PC-9 (cell line): Measurements from ENCODE around the gene CAT. TPM values are rescaled to one million over a fixed set of nuclear protein-coding genes. Genes with fewer than 3 reads are reported as not detected.

Experiments used
- BruUV-seq: library from RNA; stranded (reverse); fragments of 400-500 nt; replicated peaks from 2 replicates; lab custom pipeline; 2021; lab: Mats Ljungman, UMichigan
- CTCF ChIA-PET: fragments of 300-600 bp; sonication (Branson Sonifier 250); formaldehyde crosslinking; loops from one replicate; lab custom pipeline; 2022; ENCODE audit warnings: antibody characterized with exemption; lab: Charles Lee
- POLR2A ChIA-PET: fragments of 300-600 bp; sonication (Branson Sonifier 250); formaldehyde crosslinking; loops from one replicate; lab custom pipeline; 2022; ENCODE audit warnings: antibody characterized with exemption; ENCODE audit not compliant: unreplicated experiment; lab: Charles Lee
- DNase-seq, 2 experiments: peaks; one replicate each; pipeline versions ENCODE4 v3.0.0 to v3.0.0-alpha.2; 2015 to 2022; ENCODE audit warnings: mixed read lengths in 1 of 2
- H2AFZ ChIP-seq: fragments of 200-600 bp; sonication (generic); 2 replicates; pipeline ENCODE4 v1.8.1; 2017; ENCODE audit warnings: antibody characterized with exemption
- H3F3A ChIP-seq: fragments of 200-600 bp; sonication (generic); 2 replicates; pipeline ENCODE4 v1.8.1; 2017; ENCODE audit warnings: antibody characterized with exemption, mild to moderate bottlenecking, low read depth; ENCODE audit not compliant: insufficient read depth
- H3K27ac ChIP-seq: fragments of 200-600 bp; sonication (generic); 2 replicates; pipeline ENCODE4 v1.6.1; 2016; ENCODE audit warnings: mixed run types
- H3K27me3 ChIP-seq: fragments of 200-600 bp; sonication (generic); 2 replicates; pipeline ENCODE4 v1.6.1; 2016; ENCODE audit warnings: low read depth, mixed run types; ENCODE audit not compliant: insufficient read depth
- H3K36me3 ChIP-seq: fragments of 200-600 bp; sonication (generic); 2 replicates; pipeline ENCODE4 v1.6.1; 2016; ENCODE audit warnings: low read depth, mixed run types
- H3K4me1 ChIP-seq: fragments of 200-600 bp; sonication (generic); replicated peaks from 2 replicates; pipeline ENCODE4 v1.6.1; 2016; ENCODE audit warnings: mixed run types; ENCODE audit not compliant: insufficient read depth
- H3K4me2 ChIP-seq: fragments of 200-600 bp; sonication (generic); 2 replicates; pipeline ENCODE4 v1.6.1; 2017; ENCODE audit warnings: mixed run types
- H3K4me3 ChIP-seq: fragments of 200-600 bp; sonication (generic); 2 replicates; pipeline ENCODE4 v1.6.1; 2016; ENCODE audit warnings: mixed run types
- H3K79me2 ChIP-seq: fragments of 200-600 bp; sonication (generic); 2 replicates; pipeline ENCODE4 v1.6.1; 2017; ENCODE audit warnings: low read depth, mixed run types
- H3K9me2 ChIP-seq: fragments of 200-600 bp; sonication (generic); 2 replicates; pipeline ENCODE4 v1.8.1; 2017; ENCODE audit warnings: mild to moderate bottlenecking; ENCODE audit not compliant: insufficient read depth
- H3K9me3 ChIP-seq: fragments of 200-600 bp; sonication (generic); 2 replicates; pipeline ENCODE4 v1.8.1; 2016; ENCODE audit warnings: low read depth; ENCODE audit not compliant: insufficient read depth
- H4K20me1 ChIP-seq: fragments of 200-600 bp; sonication (generic); 2 replicates; pipeline ENCODE4 v1.8.1; 2017; ENCODE audit not compliant: insufficient read depth
- CTCF ChIP-seq: fragments of 200-600 bp; sonication (generic); conservative IDR thresholded peaks from 2 replicates; pipeline ENCODE4 v1.6.1; 2017; ENCODE audit warnings: mixed run types, antibody characterized with exemption, mild to moderate bottlenecking, moderate library complexity
- EZH2 ChIP-seq: fragments of 200-600 bp; sonication (generic); IDR thresholded peaks from 2 replicates; pipeline ENCODE4 v1.8.0; 2017; ENCODE audit warnings: antibody characterized with exemption, low read depth
- intact Hi-C: fragments of 100-400 bp; cut with micrococcal nuclease; formaldehyde crosslinking; loops from one replicate; pipeline ENCODE4 v1.10.0; 2022; ENCODE audit not compliant: unreplicated experiment
- total RNA-seq: library from RNA; stranded (reverse); gene quantifications from 2 replicates; pipeline ENCODE4 v1.2.3, GENCODE V29; 2021

Gene CAT
- total RNA-seq, 1 experiment from 2014 or later: 63.4 TPM

GRCh38 chr11:34488855-34489557 is 50.3 kb downstream of the CAT start:
- no peaks in the 10 kb centered on the region for H3F3A ChIP-seq
- H3K4me1 ChIP-seq: no peaks in the 10 kb centered on the region
- CTCF ChIA-PET: no interaction called here
- no peak overlapping the region for H3K4me3 ChIP-seq
- H3K36me3 ChIP-seq: no peaks in the 10 kb centered on the region
- no peaks in the 10 kb centered on the region for H4K20me1 ChIP-seq
- no peak for DNase-seq
- no peak overlapping the region for H3K27ac ChIP-seq
- H3K9me3 ChIP-seq: no peaks in the 10 kb centered on the region
- no peaks in the 10 kb centered on the region for H3K9me2 ChIP-seq
- no TSS peak for BruUV-seq
- TF ChIP-seq CTCF (no peak), EZH2 (no peak)
- H3K79me2 ChIP-seq: no peaks in the 10 kb centered on the region
- intact Hi-C loops: no loop called here
- H3K27me3 ChIP-seq: no peaks in the 10 kb centered on the region
- POLR2A ChIA-PET: interaction anchor here (0.7 kb wide), 1 partner anchor 105 kb away, joined by 6 read pairs; no protein-coding TSS in a partner anchor
- no peak overlapping the region for H2AFZ ChIP-seq
- H3K4me2 ChIP-seq: no peak overlapping the region

- intact Hi-C loops: loop anchor here (10.0 kb wide), 1 partner anchor 656 kb away; no protein-coding TSS in a partner anchor
- Histone ChIP-seq H2AFZ (no peak overlapping the region), H3K27me3 (no peaks in the 10 kb centered on the region), H3K4me3 (no peak overlapping the region), H4K20me1 (no peaks in the 10 kb centered on the region), H3K9me3 (no peaks in the 10 kb centered on the region), H3F3A (no peaks in the 10 kb centered on the region), H3K4me2 (no peak overlapping the region), H3K27ac (no peak overlapping the region), H3K4me1 (peaks cover 3% of the 10 kb centered on the region), H3K9me2 (no peaks in the 10 kb centered on the region), H3K79me2 (no peaks in the 10 kb centered on the region), H3K36me3 (no peaks in the 10 kb centered on the region)
- no peak for DNase-seq
- ChIA-PET POLR2A (no interaction called here), CTCF (interaction anchor here (0.5 to 0.9 kb wide), 3 partner anchors 99 to 316 kb away, joined by 3 to 7 read pairs (median 6); no protein-coding TSS in a partner anchor)
- no peak for TF ChIP-seq CTCF
- no peak for TF ChIP-seq EZH2
- BruUV-seq: no TSS peak
These were observed 51.6 kb downstream of the CAT start for GRCh38 chr11:34490304-34490703.

- peaks cover 8% of the 10 kb centered on the region for H3K4me1 ChIP-seq
- ChIA-PET CTCF (interaction anchor here (0.6 to 1.3 kb wide), 4 partner anchors 11 to 129 kb away, joined by 3 to 10 read pairs (median 4); no protein-coding TSS in a partner anchor), POLR2A (no interaction called here)
- no peaks in the 10 kb centered on the region for H3K36me3 ChIP-seq
- no peaks in the 10 kb centered on the region for H3K9me2 ChIP-seq
- BruUV-seq: no TSS peak
- H3F3A ChIP-seq: no peaks in the 10 kb centered on the region; the same call in 1 of the 2 replicates
- no peak overlapping the region for H3K27ac ChIP-seq
- H3K9me3 ChIP-seq: no peaks in the 10 kb centered on the region
- no peaks in the 10 kb centered on the region for H3K27me3 ChIP-seq
- H3K4me2 ChIP-seq: no peak overlapping the region
- intact Hi-C loops: loop anchor here (1.0 to 10.0 kb wide), 4 partner anchors 127 to 658 kb away; partner anchors contain the start of gene ABTB2
- TF ChIP-seq EZH2: no peak
- peak; percentile 91 for TF ChIP-seq CTCF
- H3K4me3 ChIP-seq: no peak overlapping the region
- DNase-seq: peak; percentile 41 to 62
- H4K20me1 ChIP-seq: no peaks in the 10 kb centered on the region
- H3K79me2 ChIP-seq: no peaks in the 10 kb centered on the region
- no peak overlapping the region for H2AFZ ChIP-seq
These were observed 54.2 kb downstream of the CAT start for GRCh38 chr11:34492806-34493414.
